AG04449 (cell line): Measurements from ENCODE around the gene ANXA8.

Source experiments
- CTCF ChIA-PET: fragments of 350-600 bp; formaldehyde crosslinking; extraction: SDS; loops from one replicate; lab custom pipeline; 2021; ENCODE audit warnings: antibody characterized with exemption; lab: Yijun Ruan, JAX
- POLR2A ChIA-PET: fragments of 400-600, 350-600 bp; formaldehyde crosslinking; extraction: SDS; loops from one replicate; lab custom pipeline; 2020; ENCODE audit warnings: antibody characterized with exemption, inconsistent platforms; lab: Yijun Ruan, JAX
- DNase-seq: peaks from one replicate; pipeline ENCODE4 v3.0.0-alpha.2; 2010; ENCODE audit warnings: low read depth, low spot score
- H3K4me3 ChIP-seq: 2 replicates; pipeline ENCODE4 v1.5.1; 2011; ENCODE audit warnings: low read depth, mild to moderate bottlenecking, control low read depth, low read length
- CTCF ChIP-seq: IDR thresholded peaks from one replicate; pipeline ENCODE4 v1.5.1; 2011; ENCODE audit warnings: mild to moderate bottlenecking, moderate library complexity, low read length, control low read depth, inconsistent platforms; ENCODE audit not compliant: insufficient read depth; ENCODE audit errors: missing control alignments

The ANXA8 gene

GRCh38 chr10:47425813-47426419, 58.0 kb downstream of the ANXA8 start:
- no peak for DNase-seq
- POLR2A ChIA-PET = no interaction called here

GRCh38 chr10:47424231-47424630, 59.7 kb downstream of the ANXA8 start:
- CTCF ChIA-PET = interaction anchor here (0.7 kb wide), 1 partner anchor 14 kb away, joined by 3 read pairs; no protein-coding TSS in a partner anchor
- POLR2A ChIA-PET = no interaction called here
- TF ChIP-seq CTCF = no peak

More at GRCh38 chr10:47425813-47426419, 58.0 kb downstream of the ANXA8 start:
- CTCF ChIA-PET = interaction anchor here (1.9 kb wide), 1 partner anchor 12 kb away, joined by 6 read pairs; no protein-coding TSS in a partner anchor
- no peak overlapping the region for H3K4me3 ChIP-seq
- no peak for TF ChIP-seq CTCF

GRCh38 chr10:47423476-47423875, 60.4 kb downstream of the ANXA8 start:
- ChIA-PET POLR2A (no interaction called here), CTCF (no interaction called here)
- H3K4me3 ChIP-seq = no peak overlapping the region
- DNase-seq = no peak
- TF ChIP-seq CTCF = no peak

More at GRCh38 chr10:47424231-47424630, 59.7 kb downstream of the ANXA8 start:
- DNase-seq = no peak
- H3K4me3 ChIP-seq = no peak overlapping the region

GRCh38 chr10:47421057-47421952, 62.6 kb downstream of the ANXA8 start:
- no peak for DNase-seq
- CTCF ChIA-PET = interaction anchor here (1.0 to 1.4 kb wide), 2 partner anchors 17 to 20 kb away, joined by 3 read pairs; no protein-coding TSS in a partner anchor
- no peak for TF ChIP-seq CTCF
- no peak overlapping the region for H3K4me3 ChIP-seq
- POLR2A ChIA-PET = no interaction called here

DNA sequence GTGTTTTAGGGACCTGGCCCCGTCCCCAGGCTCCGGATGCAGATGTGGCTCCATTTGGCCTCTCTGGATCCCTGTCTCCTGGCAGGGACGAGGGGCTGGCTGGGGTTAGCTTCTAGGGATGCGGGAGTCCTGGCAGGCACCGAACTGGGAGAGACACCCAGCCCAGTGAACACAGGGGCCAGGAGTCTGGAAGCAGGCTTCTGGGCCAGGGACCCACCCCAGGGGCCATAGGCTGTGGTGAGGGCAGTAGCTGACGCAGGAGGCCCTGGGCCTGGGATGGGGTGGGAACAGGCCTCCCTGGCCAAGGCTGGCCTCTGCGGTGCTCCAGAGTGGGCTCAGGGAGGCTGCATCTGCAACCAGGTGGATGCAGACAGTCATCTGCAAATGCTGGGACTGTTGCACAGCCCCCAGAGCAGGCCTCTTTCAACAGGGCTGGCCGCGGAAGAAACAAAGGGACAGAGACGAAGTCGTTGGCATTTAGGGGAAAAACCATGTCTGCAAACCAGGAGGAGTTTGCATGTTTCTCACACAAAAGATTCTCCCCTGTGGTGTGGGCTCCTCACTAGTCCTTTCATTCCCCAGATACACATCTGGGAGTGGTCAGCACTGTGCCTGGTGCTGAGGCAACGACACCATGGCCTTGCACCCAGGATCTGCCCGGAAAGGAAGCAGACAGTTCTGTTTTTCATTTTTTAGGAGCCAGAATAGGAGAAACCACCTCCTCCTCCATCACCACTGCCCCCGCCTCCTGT, 63.4 kb downstream of the ANXA8 start:
- TF ChIP-seq CTCF = no peak
- H3K4me3 ChIP-seq = no peak overlapping the region
- ChIA-PET CTCF (no interaction called here), POLR2A (no interaction called here)
- no peak for DNase-seq
